Activated CD8-positive, alpha-beta memory T cell treated with anti-CD3 and anti-CD28 coated beads for 48 hours (primary cell): Measurements from ENCODE around the gene SEMA6A.

ENCODE experiments used
- DNase-seq, 3 experiments: peaks; one replicate each; pipeline ENCODE4 v3.0.0-alpha.2; 2020; ENCODE audit warnings: low read depth in 2 of 3, low spot score in 2 of 3

SEMA6A gene

DNA sequence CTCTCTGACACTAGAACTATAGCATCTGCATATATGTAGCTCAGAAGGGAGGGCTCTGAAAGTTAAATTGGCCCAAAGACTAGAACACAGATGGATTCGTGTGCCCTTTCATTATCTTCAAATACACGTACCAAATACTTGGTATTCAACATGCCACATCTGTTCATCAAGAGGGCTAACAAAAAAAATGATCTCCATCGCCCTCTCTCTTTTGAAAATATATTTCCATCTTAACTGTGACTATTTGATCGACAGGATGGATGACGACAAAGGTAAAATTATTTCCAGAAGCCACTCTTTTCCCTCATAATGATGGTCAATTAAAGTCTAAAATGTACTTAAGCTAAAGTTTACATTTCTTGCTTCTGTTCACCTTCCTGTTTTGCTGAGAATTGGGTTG, 77.0 kb downstream of the SEMA6A start:
- no peak for DNase-seq

DNA sequence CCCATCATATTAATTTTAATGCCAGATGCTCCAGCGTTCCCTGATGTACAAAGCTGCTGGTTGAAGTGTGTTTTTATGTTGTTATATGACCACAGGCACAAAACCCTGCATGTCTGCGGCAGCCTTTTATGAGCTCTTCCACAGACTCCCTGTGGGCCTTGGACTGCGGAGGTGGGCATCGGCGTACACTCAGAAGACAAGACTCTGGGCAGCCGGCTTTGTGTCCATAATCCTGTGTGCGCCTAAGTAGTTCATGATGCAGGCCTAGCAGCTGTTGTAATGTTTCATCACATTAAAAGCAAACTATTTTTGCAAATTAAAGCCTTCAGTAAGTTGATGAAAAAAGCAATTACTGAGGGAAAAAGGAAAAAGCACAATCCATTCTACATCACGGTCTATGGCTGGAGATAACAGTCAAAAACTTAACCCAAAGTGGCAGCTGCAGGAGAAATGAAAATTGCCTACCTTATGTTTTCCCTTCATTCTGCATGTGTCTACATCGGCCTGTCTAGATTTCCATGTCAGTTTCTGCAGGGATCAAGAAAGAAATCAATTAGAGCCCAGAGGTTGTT, 78.8 kb downstream of the SEMA6A start:
- DNase-seq: no peak

DNA sequence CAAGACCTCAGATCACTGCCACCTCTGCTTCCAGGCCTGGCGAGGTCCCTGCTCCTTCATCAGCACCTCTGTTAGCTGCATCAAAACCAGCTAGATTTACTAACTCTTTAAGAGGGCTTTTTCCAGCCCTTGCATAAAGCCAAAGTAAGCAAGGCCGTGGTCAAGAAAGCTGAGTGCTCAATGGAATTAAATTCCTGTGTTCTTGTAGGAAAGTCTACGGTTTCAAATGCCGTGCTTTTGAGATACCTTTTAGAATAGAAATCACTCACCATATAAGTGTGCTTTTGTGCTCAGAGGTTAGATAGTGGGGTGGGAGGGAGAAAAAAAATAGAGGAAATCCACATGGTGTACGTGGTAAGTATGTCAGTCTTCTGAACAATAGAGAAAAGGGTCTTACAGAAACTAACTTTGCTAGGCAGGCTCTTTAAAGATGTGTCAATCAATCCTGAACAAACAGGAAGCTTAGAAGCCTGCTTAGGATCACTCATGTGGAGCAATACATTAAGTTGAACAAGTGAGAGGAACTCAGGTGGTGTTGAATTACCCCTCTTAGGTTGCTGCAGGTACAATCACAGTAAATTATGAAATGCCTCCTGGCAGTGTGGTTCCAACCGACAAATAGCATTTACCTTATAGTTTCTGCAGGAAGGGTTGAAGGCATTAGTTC, 79.7 kb downstream of the SEMA6A start:
- no peak for DNase-seq

DNA sequence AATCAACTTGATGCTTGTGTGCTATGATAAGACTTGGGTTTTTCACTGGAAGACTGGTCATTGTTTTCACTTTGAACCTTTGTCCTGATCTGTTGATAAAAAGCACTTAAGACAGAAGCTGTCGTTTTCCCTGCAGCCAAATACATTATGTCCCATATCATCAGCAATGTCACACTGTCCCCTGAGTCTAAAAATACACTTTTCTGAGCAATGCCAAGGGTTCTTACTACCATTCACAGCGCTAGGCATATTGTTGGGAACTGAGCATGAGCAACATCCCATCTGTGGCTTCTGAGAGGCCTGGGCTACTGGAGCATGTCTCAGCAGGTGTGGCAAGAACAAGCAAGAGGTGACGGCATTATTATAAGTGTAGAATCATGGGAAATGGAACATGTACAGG, 81.8 kb downstream of the SEMA6A start:
- no peak for DNase-seq

DNA sequence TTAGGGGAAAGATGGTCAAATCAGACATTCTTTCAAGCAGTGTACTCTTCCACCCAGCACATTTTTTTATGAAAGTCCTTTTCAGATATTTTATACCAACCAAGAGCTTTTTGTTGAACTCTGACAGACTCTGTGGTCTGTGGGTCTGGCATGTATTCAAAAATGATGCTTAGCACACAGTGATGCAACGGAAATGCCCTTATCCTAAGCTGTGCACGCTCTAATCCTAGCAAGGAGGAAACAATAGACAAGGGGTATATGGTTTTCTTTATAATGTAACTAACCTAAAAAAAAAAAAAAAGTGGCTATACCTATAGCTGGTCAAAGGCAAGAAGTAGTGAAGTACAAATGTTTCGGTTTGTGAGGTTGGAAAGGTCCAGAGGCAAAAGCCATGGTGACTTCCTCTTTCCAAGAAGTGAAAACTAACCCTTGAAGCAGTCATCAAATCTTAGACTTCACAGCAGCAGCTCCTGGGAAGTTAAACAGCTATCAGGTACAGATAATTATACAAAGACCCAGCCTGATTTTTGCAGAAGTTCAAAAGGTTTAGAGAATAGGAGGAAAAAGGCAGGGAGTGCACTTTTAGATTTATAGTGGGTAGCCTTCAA, 82.5 kb downstream of the SEMA6A start:
- no peak for DNase-seq

DNA sequence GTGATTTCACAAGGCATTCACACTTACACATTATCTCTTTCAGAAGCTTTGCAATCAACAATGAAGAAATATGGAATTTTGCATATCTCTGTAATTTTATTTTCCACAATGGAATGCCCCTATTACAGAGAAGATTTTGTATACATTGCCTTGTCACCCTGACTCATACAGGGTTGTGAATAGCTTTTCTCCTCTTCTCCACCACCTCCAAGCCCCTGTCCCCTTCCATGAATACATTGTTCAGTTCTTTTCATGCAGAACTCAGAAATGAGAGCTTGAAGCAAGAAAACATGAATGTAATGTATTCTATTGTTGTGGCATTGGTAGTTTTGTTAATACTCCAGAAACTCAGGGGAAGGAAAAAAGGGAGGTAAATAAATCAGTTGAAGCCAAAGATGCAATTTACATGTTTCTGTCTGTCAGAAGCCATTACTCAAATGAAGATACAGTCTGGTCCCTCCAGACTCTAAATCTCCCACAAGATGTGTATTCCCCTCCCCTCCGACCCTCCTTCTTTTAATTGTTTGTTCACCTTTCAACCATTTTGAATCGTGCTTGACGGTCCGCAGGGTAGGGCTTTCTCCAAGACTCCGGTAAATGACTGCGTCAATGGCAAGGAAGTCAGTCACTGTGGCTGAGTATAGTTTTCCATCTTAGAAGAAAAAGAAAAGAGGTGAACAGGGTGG, 86.1 kb downstream of the SEMA6A start:
- DNase-seq: no peak

DNA sequence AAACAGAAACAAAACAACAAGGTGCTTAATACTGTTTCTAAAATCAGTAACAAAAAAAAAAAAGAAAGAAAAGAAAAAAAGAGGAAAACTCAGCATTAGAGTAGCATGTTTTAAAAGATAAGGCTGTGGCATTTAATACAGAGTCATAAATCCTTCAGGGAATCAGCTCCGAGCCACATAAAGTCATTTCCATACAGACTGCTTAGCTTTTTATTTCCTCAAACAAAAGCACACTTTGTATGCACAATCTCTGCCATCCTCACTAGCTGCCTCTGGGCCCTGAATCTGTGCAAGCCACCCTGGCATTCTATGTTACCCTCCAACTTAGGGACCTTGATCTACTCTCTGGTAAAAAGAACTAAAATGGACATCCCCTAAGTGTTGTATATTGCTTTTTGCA, 87.6 kb downstream of the SEMA6A start:
- no peak for DNase-seq

DNA sequence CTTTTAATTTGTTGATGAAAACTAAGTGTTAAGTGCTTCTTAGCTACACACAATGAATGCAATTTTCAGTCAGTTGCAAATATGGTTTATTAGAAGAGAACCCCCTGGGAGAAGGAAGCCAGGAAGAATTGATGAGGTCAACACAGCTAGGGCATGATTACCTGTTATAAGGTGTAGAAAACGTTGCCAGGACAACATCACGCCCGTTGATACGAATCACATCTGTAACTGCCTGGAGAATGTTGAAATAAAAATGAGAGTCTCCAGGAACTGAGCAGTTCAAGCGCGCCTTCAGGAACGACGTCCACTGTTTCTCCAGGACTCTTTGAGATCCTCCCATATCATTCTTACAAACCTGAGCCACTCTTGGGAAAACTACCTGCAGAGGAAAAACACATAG, 88.0 kb downstream of the SEMA6A start:
- DNase-seq: no peak

DNA sequence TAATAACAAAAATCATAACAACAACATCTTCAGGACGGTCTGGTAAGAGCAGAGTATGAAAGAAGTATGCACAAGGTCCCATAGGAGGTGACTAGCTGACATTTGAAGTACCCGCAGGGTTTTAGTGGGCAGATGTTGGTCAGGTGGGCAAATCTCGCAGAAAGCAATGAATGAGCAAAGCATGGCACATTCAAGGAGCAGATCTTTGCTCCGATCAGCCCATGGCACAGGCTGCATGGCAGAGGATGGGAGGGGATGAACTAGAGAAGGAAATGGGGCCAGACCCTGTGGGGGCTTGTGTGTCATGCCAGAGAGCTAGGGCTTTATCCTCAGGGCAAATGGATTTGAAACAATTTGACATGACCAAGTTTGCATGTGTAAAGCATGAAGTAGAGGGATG, 90.0 kb downstream of the SEMA6A start:
- DNase-seq: no peak

DNA sequence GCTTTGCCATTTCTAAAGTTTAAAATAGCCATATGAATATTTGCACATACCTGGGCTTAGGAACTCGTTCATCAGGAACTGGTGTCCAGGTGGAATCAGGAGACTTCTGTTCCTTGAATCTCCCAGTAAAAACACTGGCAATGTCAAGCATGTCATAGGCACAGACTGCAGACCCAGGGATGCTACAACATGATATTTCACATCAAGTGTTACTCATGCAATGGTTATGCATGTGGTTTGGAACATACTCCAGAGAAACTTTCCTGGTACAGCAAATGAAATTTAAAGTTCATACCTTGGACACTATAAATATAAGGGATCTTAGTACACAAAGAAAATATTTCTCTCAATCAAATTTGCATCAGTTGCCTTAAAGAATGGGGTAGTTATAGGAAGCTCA, 92.2 kb downstream of the SEMA6A start:
- DNase-seq: no peak

DNA sequence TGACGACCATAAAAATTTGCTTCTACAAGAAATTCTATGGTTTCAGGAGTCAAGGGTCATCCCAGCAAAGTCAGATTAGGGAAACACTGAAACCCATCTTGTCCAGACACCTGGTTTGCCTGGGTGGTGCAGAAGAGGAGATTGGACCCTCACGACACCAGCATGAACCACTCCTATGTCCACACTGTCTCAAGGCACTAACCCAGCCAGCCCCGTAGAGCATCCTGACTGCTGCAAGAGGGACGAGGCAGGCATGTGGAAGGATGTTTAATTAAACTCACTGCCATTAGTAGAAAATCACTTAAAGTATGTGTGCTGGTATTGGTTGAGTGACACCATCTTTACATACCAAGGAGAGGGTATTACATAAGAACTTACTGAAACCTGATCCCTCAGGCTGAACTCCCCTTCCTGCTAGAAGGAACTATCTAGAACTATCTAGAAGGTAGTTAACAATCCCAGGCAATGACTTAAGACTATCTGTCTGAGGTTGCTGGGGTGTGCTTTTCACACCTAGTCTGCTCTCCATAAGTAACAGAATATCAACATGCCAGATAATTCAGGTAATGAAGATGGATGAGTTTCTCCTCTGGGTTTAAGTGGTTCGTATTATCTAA, 93.6 kb downstream of the SEMA6A start:
- DNase-seq: no peak

DNA sequence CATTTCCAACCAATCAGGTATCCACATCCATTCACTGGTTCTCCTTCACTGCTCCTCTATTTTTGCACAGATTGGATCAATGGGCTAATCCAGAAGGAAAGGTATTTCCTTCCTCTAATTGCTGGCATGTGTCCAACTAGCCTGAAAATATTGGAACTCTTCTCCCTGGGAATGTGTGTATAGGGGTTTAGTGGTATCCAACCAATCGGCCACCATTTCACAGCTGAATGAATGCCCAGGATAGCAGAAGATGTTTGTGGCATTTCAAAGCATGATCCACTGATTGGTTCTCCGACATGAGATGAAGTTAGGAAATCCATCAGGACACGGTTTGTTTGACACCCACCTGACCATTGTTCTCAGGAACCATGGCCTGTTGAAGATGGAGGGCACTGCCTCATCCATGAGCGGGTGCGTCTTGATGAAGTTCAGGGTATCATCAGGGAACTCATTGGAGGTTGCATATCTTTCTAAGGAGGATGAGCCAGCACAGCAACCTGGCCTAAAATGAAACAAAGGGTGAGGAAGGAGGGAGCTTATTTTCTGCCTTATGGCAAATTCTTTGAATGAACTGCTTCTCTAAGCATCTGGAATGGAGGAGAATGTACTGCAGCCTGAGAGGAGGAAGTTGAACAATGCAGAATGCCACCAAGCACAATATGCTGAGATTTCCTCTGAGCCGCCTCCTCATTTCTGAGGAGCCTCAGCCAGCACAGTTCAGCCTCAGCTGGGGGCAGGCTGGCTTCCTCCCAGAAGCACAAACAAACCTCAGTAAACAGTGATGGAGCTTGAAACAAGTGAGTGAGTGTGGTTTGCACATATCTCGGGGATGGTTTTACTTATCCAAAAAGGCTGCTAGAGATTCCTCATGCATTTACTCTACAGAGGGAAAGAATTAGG, 94.6 kb downstream of the SEMA6A start:
- DNase-seq: no peak

DNA sequence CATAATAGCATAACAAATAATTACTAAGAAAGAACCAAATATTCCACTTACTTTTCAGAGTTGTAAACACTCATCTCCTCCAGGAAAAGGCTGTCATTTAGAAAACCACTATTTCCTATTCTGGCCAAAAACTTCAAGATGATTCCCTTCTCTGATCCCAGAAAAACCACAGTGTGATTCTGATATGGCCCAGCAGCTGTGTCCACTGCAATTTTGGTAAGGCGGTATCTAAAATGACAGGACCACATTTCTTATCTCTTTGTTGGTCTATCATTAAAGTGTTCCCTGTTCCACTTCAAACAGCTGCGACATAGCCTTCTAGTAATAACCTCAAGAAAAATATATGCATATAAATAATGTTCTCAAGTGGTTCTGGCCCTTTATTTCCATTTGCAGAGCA, 96.1 kb downstream of the SEMA6A start:
- no peak for DNase-seq

DNA sequence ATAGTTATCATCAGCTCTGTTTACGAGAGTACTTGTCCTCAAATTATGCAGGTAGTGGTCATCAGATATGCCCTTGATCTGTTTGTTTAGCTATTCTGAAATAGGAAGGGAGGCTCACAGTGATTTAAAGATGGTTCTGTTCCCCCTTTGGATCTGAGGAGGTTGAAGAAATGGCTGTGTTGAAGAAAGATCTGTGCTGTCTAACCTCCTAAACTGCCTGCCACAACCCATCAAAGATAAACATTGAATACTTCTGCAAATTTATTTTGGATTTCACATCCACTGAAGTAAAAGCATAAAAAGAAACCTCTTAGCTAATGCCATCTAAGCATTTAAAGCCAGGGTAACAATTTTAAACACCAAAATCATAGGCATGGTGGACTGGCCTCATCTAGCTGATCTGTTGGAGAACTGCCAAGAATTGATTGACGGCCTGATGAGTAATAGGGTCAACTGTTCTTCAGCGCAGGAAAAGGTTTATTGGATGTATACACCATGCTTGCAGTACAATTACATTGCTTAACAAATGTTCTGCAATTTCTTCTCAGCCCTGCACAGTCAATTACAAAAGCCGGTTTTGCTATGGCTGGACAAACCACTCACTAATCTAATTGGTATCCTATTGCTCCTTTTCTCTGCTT, 97.6 kb downstream of the SEMA6A start:
- no peak for DNase-seq

DNA sequence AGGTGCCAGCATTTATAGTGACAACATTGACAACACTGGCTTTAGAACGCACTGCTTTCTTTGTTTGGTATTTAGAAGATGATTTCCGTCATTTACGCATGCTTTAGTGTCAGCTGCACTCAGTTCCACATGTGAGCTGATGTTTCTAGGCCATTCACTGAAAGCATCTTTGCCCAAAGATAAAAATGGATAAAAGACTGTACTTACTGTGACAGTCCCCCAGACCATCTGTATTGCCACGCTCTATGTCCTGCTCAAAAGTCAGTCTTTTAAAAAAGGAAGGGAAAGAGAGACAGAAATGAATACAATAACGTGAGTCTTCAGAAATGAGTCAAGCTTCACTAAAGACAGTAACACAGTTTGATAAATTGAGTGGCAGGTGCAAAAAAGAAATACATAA, 99.3 kb downstream of the SEMA6A start:
- no peak for DNase-seq

DNA sequence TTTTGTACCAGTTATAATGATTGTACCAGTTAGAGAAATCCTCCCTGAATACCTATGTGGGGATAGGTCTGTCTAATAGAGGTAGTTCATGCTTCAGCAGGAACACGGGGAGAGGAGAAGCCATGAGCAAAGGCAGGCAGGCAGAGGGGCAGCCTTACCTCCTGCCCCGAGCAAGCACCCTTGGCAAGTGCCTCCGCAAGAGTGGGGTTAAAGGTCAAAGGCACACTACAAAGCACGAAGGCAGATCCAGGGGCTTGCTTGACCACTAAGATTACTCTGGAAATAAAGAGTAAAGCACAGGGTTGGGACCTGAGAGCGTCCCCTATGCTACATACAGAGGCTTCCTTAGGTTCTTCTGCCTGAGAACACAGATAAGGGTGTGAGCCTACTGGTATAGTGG, 100.9 kb downstream of the SEMA6A start:
- no peak for DNase-seq

DNA sequence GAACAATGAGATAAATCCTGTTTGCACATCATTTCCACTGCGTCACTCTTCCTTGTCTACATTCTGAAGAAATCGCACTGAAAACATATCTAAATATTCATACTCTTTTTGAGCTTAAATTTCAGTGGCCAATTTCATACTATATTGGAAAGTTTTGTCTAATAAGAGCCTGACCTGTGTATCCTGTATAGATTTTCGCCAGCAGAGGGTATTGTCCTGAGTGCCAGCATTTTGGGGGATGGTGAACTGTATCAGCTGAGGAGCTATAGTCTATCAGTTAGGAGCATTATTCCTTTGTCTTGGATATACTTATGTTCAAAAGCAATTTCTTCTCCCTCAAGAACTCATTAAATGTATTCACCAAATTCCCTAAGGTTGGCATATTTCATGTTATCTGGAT, 102.3 kb downstream of the SEMA6A start:
- DNase-seq: no peak

DNA sequence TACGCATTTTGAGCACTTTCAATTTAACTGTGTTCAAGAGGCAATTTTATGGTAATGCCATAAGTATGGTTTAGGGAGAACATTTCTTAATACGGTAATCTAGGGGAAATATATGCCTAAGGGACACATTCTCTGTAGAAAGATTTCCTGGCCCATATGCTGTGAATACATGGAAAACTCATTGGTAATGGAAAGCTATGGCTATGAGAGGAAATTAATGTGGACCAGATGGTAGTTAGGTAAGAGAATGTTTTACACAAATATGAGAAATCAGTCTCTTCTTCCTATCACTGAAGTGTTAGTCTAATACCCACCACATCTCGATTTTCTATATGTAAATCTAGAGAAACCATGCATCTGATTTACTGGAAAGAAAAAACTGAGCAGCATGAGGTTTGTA, 105.0 kb downstream of the SEMA6A start:
- DNase-seq: no peak

DNA sequence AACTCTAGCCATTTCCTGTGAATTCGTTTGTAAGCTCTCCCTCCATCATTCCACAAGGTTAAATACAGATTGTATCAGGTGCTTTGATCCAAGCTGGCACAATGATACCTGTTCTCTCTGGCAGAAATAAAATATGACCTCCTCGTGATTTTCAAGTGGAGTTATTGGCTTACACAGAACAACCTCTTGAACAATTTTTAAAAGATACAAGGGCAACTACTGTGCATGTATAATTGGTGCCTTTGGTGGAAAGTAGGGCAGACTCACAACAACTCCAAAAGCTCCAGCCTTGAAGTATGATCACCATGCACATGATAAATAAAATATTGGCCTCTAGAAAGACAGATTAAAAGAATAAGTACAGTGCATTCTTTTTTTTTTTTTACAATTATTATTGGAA, 106.0 kb downstream of the SEMA6A start:
- no peak for DNase-seq

DNA sequence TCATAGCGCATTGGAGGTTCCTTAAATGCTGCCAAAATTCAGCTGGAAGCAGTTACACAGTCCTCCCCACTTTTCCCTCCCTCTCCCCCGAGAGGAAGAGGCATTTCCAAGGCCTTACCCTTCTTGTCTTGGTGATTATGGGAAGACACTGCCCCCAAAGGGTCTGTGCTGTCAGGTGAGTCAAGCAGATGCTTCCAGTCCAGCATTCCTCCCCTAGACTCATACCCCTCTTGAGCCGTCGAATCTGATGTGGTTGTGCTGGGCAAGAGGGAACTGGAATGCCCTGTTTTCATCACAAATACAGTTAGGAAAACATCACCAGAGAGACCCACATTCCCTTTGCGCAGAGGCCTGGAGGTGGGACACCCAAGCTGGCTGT, 107.2 kb downstream of the SEMA6A start:
- DNase-seq: no peak
